ENCODE measurements around the gene RALY. TPM values are rescaled to one million over a fixed set of nuclear protein-coding genes. Genes with fewer than 3 reads are reported as not detected.
A peak's percentile ranks its signal among the peaks of the same experiment; 100 is the strongest.

The RALY gene
- total RNA-seq, 1 donor from 2014 or later: 123 TPM

- no peaks in the 10 kb centered on the region for H3K27me3 ChIP-seq
- no peak for DNase-seq (ENCODE audit: extremely low spot score in 2 of 2)
- peaks cover 30% of the 10 kb centered on the region for H3K4me1 ChIP-seq
- H3K36me3 ChIP-seq: no peaks in the 10 kb centered on the region
- no peak overlapping the region for H3K4me3 ChIP-seq
- no peak for TF ChIP-seq CTCF (IDR thresholded peaks at IDR 0.05)
- TF ChIP-seq POLR2A (IDR thresholded peaks at IDR 0.05): no peak
- no peak for TF ChIP-seq POLR2AphosphoS5 (IDR thresholded peaks at IDR 0.05; ENCODE audit: insufficient read depth in 1 of 2, low read depth in 1 of 2)
- intact Hi-C loops (cut with DNase I): no loop called here
- no peak overlapping the region for H3K27ac ChIP-seq
- no peaks in the 10 kb centered on the region for H3K9me3 ChIP-seq
These were observed 67.3 kb downstream of the RALY start for GRCh38 chr20:34060970-34061369.

GRCh38 chr20:34061695-34062094 lies 68.0 kb downstream of the RALY start:
- H3K4me3 ChIP-seq: no peak overlapping the region
- TF ChIP-seq POLR2A (IDR thresholded peaks at IDR 0.05) (no peak), POLR2AphosphoS5 (IDR thresholded peaks at IDR 0.05; ENCODE audit: insufficient read depth in 1 of 2, low read depth in 1 of 2) (no peak), CTCF (IDR thresholded peaks at IDR 0.05) (no peak)
- H3K9me3 ChIP-seq: no peaks in the 10 kb centered on the region
- H3K36me3 ChIP-seq: no peaks in the 10 kb centered on the region
- no peak overlapping the region for H3K27ac ChIP-seq
- intact Hi-C loops (cut with DNase I): no loop called here
- H3K27me3 ChIP-seq: no peaks in the 10 kb centered on the region
- no peak for DNase-seq (ENCODE audit: extremely low spot score in 2 of 2)
- peaks cover 37% of the 10 kb centered on the region for H3K4me1 ChIP-seq

DNA sequence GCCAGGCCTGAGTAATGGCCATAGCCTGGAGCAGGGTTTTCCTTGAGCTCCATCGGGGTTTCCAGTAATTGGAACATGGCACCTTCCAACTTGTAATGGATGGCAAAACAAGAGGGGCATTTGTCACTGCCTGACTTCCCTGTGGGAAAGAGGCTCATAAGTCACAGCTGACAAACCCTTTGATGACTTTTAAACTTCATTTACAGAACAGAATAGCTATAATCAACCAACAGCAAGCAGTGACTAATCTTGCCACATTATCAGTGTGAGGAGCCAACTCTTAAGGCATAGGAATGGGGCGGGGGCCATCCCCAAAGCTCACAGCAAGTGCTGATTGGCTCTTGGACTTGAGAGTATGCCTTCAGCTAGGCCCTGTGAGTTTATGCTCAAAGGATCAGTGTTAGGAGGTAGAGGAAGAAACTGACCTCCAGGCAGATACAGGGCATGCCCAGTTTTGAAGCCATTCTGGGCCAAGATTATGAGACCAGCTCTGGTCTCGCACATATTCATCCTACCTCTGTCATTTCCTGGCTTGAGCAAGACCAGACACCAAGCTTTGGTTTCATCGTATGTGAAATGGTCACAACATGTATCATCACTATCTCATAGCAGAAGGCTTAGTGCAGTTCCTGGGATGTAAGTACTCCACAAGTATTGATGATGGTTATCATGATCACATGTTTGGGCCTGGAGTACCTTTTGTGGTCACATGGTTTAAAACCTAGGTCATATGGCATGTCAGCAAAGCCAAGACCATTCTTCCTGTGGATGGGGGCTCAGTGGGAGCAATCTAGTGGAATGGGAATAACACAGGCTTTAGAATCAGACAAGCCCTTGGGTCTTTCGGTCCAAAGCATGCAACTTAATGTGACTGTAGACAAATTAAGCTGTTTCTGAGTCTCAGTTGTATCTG lies 69.1 kb downstream of the RALY start:
- Histone ChIP-seq H3K36me3 (no peaks in the 10 kb centered on the region), H3K27ac (no peak overlapping the region), H3K27me3 (no peaks in the 10 kb centered on the region), H3K9me3 (no peaks in the 10 kb centered on the region), H3K4me3 (no peak overlapping the region), H3K4me1 (peaks cover 47% of the 10 kb centered on the region)
- TF ChIP-seq CTCF (IDR thresholded peaks at IDR 0.05) (no peak), POLR2A (IDR thresholded peaks at IDR 0.05) (no peak), POLR2AphosphoS5 (IDR thresholded peaks at IDR 0.05; ENCODE audit: insufficient read depth in 1 of 2, low read depth in 1 of 2) (no peak)
- DNase-seq (ENCODE audit: extremely low spot score in 2 of 2): no peak
- intact Hi-C loops (cut with DNase I): no loop called here

- H3K27me3 ChIP-seq: no peaks in the 10 kb centered on the region
- no peaks in the 10 kb centered on the region for H3K9me3 ChIP-seq
- intact Hi-C loops (cut with DNase I): no loop called here
- DNase-seq (ENCODE audit: extremely low spot score in 2 of 2): no peak
- peaks cover 61% of the 10 kb centered on the region for H3K4me1 ChIP-seq
- no peaks in the 10 kb centered on the region for H3K36me3 ChIP-seq
- H3K27ac ChIP-seq: peak overlapping the region; percentile 64
- TF ChIP-seq POLR2AphosphoS5 (IDR thresholded peaks at IDR 0.05; ENCODE audit: insufficient read depth in 1 of 2, low read depth in 1 of 2) (no peak), POLR2A (IDR thresholded peaks at IDR 0.05) (no peak), CTCF (IDR thresholded peaks at IDR 0.05) (no peak)
- no peak overlapping the region for H3K4me3 ChIP-seq
These were observed 70.6 kb downstream of the RALY start for GRCh38 chr20:34064286-34064685.

GRCh38 chr20:34065260-34065659 lies 71.5 kb downstream of the RALY start:
- no peaks in the 10 kb centered on the region for H3K36me3 ChIP-seq
- DNase-seq (ENCODE audit: extremely low spot score in 2 of 2): no peak
- no peak for TF ChIP-seq CTCF (IDR thresholded peaks at IDR 0.05)
- no peak for TF ChIP-seq POLR2AphosphoS5 (IDR thresholded peaks at IDR 0.05; ENCODE audit: insufficient read depth in 1 of 2, low read depth in 1 of 2)
- no peak for TF ChIP-seq POLR2A (IDR thresholded peaks at IDR 0.05)
- peak overlapping the region; percentile 64 for H3K27ac ChIP-seq
- no peaks in the 10 kb centered on the region for H3K27me3 ChIP-seq
- H3K4me3 ChIP-seq: no peak overlapping the region
- peaks cover 69% of the 10 kb centered on the region for H3K4me1 ChIP-seq
- intact Hi-C loops (cut with DNase I): no loop called here
- no peaks in the 10 kb centered on the region for H3K9me3 ChIP-seq
